Stimulated activated CD4-positive, alpha-beta T cell treated with anti-CD3 and anti-CD28 coated beads, Interleukin-15, amount 100 ng/mL, for 48 hours (primary cell): Measurements from ENCODE around the gene MEIS1.
"Not testable (repeated sequence)": the region's sequence is repeated elsewhere in the genome, so short reads cannot be mapped to it uniquely, and the experiment has no call there.

ENCODE experiments used
- DNase-seq, 2 donors: peaks; one replicate each; pipeline ENCODE4 v3.0.0-alpha.2; 2020; ENCODE audit warnings: low read depth in 2 of 2

Gene MEIS1

DNA sequence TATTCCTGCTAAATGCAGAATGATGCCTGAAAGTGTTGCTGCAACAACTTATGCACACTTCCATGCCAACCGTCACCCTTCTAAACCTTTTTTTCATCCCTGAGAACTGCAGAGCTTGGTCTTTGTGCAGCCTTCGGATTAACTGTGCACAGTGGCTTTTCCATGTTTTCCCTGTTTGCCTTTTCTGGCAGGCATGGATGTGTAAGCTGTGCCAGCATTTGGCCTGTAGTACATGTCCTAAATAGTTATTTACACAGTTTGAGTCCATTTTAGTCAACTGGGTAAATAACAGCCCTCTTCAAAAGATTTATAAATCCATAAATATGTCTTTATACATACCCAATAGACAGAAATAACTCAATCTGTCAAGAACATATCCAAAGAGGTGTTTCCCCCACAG is 31.5 kb downstream of the MEIS1 start:
- DNase-seq, result no peak

DNA sequence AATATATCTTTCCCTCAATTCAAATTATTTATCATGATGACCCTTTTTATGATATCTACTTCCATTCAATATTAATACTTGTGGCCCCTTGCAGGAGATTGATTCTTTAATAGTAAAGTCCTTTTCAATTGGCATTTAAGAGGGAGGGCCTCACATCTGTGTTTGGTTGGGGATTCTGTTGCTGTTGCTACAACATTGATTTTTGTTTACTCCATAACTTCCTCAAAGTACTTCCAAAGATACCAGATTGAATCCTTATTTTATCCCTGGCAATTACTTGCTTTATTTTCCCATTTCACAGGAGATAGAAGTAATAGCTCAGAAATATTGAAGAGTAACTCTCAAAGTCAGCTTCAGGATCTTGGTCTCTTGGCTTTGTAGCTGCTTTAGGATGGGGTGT is 32.8 kb downstream of the MEIS1 start:
- DNase-seq, result no peak

- DNase-seq, result no peak
Measured at GRCh38 chr2:66469214-66469902, 34.4 kb downstream of the MEIS1 start.

- DNase-seq, result no peak
Measured at GRCh38 chr2:66470199-66470598, 35.3 kb downstream of the MEIS1 start.

DNA sequence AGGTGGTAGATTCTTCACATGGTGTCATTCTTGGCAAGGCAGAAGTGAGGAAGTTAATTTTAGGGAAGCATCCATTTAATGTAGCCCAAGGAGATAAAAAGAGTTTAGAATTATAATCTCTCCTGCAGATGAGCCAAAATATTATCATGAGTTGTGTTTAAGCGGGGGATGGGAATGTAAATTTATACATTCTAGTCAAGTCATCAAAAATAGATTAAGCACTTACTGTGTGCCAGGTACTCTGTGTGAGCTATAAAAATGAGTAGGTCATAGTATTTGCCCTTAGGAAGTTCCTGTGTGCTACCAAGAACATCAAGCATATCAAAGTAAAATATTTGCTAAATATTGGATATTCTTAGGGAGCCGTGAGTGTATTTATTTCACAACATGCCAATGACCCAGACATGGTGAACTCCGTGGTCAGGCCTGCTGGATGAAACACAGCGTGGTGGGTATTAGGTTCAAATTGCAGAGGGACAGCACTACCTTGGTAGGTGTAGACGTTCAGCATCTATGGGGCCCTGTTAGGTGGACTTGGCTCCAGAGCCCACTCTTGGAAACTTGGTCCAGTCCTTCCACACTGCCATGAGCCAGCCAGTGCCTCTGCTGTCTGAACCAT is 37.4 kb downstream of the MEIS1 start:
- DNase-seq, result no peak

GRCh38 chr2:66477135-66477842 is 42.4 kb downstream of the MEIS1 start:
- DNase-seq, result no peak

- no peak for DNase-seq
Measured at GRCh38 chr2:66478299-66478698, 43.4 kb downstream of the MEIS1 start.

- no peak for DNase-seq
Measured at GRCh38 chr2:66478731-66479316, 43.9 kb downstream of the MEIS1 start.

DNA sequence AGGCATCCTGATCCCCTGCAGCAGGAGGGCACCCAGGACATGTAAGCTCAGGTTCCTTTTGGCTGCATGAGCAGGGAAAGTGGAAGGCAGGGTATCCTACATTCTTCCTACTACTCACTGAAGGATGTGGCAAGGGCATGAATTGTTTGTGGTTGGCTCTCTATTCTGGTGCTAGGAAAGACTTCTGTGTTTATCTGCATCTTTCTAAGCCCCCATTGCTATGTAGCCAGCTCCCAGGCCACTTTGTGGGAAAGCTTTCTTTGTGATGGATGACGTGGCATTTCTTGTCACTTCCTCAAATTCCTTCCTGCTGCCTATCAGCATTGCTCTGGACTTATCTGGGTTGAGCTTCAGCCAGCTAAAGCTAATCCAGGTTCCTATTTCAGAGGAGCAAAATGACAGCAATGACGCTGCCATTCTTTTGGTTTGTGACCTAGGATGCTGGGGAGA is 46.2 kb downstream of the MEIS1 start:
- DNase-seq, result no peak

- DNase-seq, result not testable (repeated sequence)
Measured at GRCh38 chr2:66485252-66485651, 50.3 kb downstream of the MEIS1 start.

- no peak for DNase-seq
Measured at GRCh38 chr2:66488946-66489345, 54.0 kb downstream of the MEIS1 start.

DNA sequence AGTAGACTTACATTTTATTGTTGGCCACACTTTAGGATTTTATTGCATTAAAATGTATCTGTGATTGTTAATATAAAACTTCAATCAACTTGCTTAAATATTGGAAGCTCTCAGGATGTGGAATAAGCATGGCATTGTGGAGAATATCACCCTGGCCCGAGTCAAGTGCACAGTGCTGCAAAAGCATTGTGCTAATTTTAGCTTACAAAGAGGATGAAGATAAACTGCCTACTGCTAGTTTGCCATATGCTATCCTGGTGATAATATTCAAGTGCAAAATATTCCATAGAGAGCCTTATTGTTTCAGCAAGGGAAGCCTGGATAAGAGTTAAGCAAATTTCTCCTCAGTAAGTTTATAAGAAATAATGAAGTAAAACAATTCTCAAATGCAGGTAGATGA is 54.5 kb downstream of the MEIS1 start:
- no peak for DNase-seq

DNA sequence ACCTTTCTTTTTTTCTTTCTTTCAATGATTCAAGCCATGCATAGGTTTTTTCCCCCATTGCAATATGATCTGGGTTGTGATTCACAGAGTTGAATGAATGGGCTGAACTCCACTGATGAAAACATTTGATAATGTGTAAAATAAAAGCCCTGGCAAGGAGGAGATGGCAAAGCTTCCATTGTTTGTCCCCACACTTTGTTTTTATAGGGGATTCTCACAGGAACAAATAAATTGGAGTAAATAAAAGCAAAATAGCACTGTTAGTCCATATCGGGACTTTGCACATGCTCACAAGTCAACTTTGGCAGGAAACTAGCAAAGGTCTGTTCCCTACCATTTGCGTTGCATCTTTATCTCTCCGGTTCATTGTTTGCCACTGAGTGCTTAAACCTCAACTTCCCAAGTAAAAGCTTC is 55.7 kb downstream of the MEIS1 start:
- no peak for DNase-seq

GRCh38 chr2:66494708-66495107 is 59.8 kb downstream of the MEIS1 start:
- no peak for DNase-seq

DNA sequence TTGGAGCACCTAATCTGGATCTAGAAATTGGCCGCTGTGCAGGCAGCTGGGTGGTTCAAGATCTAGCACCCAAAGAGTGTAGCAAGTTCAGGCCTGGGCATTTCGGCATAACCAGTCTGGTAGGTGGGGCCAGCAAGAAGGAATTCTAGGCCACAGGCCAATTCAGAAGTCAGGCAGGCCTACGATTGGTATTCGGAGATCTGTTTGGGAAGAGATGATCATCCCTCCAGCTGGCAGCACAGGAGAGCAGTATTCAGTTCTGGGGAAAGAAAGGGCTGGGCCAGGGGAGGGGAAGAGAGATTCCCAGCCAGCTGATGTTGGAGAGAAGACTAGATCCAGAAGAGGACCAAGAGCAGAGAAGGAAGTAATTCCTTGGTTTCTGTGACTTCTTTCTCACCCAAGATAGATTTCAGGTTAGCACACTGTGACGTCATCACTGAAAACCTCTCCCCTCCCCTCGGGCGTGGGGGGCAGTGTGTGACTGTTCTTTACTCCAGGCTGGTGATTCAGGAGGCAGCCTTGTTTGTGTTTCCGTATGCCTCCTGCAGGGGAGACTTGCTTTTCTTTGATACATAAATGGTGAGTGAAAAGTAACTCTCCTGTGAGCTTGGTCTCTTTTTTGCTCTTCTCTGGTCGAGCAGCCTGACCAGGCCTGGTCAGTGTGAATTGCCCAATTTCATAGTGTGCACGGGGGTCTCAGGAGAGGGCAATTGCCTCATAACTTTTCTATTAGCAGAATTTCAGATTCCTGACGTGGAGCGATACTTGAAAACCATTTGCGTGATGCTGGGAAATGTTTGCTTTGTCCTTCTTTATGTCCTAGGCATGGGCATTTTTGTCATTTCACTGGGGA is 61.1 kb downstream of the MEIS1 start:
- no peak for DNase-seq

DNA sequence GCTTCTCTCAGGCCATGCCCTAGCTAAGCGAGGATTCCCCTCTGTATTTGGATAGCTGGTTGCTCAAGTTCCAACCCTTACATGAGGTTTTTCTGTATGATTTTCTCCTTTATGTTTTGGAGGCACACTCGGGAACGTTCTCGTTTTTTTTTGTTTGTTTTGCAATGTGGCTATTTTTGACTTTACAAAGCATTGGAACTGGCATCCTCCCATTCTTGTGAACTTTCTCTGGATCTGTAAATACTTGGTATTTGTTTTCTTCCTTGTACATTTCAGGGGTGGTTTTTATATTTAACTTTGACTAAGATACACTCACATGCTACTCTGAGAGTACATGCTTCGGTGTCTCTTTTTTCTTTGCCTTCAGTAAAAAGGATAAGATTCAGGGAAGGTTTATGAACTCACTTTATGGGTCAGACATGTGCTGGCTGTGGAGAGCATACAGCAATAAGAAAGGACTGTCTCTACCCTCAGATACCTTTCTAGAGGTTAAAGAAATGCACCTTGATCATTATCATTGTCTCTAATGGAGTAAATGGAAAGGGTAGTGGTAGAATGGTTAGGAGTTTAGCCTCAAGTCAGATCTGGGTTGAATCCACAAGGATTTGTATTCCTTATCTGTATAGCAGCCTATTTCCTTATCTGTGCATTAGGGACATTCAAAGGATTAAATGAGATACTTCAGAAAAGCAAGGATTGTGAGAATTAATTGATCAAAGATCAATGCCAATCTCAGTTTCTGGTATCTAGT is 61.9 kb downstream of the MEIS1 start:
- DNase-seq, result no peak

GRCh38 chr2:66497431-66498288 is 62.7 kb downstream of the MEIS1 start:
- DNase-seq, result no peak

DNA sequence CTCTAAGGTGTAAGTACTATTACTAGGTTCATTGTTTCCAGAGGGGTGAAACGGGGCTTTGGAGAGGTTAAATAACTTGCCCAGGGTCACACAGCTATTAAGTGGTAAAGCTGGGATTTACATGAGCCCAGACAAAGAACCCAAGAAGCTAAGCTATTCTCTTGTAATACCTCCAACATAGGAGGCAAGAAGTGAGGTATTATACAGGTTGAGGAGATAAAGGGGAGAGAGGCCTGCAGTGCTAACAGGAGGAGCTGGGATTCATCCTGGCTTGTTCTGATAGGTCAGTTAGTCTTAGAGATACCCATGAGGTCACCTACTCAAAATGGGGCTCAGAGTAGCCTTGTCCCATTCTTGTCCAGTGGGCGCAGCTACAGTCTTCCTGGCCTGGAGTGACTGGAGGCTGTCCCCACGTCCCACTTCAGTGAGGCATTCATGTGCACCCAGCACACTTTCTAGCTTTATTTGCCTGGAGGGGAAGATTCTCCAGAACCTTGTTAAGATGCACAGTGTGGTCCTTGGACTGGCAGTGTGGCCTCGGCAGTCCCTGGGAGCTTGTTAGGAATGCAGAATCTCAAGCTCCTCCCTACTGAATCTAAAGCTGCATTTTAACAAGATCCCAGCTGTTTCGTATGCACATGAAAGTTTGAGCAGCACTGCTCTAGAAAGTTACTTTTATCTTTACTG is 63.5 kb downstream of the MEIS1 start:
- DNase-seq, result no peak

DNA sequence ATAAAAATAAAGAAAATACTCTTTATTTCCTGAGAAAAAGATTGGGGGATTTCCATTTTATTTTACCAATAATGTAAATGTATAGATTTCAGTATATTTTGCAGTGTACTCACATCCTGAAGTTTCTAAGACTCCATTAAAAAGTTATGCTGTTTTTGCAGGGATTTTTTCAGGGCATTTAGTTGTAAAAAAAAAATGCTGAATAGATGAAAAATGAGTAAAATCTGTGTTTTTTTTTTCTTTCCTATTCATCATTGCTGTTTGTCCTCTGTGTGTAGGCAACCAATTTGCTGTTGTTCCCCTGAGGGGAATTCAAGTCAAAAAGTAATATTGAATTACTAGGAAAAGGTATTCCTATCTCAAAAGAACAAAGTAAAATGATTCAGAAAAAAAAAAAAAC is 66.3 kb downstream of the MEIS1 start:
- no peak for DNase-seq
